GM18526 (cell line): ENCODE results near the gene KCNK7.
A peak's percentile ranks its signal among the peaks of the same experiment; 100 is the strongest.

ENCODE experiments used
- POLR2A ChIP-seq: IDR thresholded peaks from 3 replicates; pipeline ENCODE4 v1.6.1; 2011; ENCODE audit not compliant: insufficient read length; ENCODE audit errors: extremely low read depth

KCNK7 gene

GRCh38 chr11:65607614-65608426 is 12.2 kb upstream of the KCNK7 start:
- no peak for TF ChIP-seq POLR2A

DNA sequence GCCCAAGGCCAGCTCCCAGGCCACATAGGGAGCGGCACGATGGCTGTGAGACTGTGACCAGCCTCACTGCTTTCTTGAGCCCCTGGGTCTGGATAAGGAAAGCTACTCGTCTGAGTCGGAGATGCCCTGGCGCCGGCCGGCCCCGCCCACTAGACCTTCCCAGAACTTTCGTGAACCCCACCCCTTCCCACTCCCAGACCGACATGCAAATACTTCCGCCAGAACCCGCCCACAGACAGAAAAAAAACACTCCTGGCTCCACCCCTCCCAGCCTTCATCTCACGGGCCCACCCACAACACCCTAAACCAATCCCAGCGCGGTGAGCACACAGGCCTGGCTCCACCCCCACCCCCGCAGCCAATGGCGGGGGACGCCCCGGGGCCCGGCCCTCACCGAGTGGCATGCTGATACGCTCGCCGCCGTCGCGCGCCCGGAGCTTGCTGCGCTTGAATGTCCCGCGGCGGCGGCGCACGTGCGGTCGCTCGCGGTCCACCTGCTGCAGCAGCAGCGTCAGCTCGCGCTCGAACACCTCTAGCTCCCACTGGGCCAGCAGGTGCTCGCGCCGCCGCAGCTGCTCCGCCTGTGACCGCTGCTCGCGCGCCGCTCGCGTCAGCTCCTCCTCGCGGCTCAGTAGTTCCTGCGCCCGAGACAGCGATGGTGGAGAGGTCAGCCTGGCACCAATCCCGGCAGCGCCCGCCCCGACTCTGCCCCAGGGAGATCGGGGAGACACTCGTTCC is 11.4 kb upstream of the KCNK7 start:
- TF ChIP-seq POLR2A = no peak

GRCh38 chr11:65604258-65604657 is 8.7 kb upstream of the KCNK7 start:
- TF ChIP-seq POLR2A = no peak

GRCh38 chr11:65599955-65600246 is 4.3 kb upstream of the KCNK7 start:
- no peak for TF ChIP-seq POLR2A

DNA sequence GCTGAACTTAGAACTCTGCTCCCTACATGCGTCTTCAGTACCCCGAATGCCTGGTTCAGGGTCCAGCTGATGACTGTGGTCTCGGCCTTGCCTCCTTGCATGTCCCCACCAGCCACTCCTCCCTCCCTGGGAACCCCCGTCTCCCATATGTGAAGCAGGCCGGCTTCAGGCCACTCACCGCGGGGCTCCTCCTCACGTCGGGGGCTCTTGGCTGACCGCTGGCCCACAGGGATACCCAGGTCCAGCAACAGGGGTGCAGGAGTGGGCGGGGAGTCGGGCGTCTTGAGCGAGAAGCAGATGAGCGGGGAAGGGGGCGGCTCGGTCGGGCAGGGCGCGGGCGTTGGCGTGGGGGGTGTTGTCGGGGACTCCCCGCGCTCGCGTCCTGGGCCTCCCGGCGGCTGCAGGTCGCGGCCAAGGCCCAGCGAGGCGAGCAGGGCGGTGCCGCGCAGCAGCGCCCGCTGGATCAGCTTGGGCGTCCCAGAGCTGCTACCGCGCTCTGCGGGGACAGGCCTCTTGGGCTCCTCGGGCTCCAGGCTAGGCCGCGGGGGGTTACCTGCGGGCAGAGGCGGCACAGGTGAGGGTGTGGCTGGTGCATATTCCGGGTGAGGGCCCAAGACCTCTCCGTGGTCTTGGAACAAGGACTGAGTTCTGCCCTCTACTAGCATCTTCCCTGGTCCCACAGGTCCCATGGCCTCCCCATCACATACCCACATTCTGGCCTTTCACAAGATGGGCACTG is 3.8 kb upstream of the KCNK7 start:
- TF ChIP-seq POLR2A = no peak

- no peak for TF ChIP-seq POLR2A
Observed at GRCh38 chr11:65598258-65598699, 2.7 kb upstream of the KCNK7 start.

DNA sequence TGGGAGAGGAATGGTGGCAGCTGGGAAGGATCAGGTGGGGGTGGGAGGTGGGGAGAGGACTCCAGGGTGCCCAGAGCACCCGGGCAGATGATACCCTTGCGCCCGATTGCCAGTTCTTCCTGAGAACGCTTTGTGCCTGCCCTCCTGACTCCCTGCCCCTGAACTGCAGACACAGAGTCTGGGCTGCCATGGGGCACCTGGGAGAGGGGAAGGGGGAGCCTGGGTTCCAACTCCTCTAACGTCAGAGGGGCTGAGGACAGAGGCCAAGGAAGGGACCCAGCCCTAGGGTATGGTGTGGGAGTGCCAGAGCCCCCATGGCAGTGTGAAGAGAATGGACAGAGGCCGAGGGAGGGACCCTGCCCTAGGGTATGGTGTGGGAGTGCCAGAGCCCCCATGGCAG is 920 bp upstream of the KCNK7 start:
- TF ChIP-seq POLR2A = no peak

- no peak for TF ChIP-seq POLR2A
Observed at GRCh38 chr11:65595131-65595530, 469 bp downstream of the KCNK7 start.

DNA sequence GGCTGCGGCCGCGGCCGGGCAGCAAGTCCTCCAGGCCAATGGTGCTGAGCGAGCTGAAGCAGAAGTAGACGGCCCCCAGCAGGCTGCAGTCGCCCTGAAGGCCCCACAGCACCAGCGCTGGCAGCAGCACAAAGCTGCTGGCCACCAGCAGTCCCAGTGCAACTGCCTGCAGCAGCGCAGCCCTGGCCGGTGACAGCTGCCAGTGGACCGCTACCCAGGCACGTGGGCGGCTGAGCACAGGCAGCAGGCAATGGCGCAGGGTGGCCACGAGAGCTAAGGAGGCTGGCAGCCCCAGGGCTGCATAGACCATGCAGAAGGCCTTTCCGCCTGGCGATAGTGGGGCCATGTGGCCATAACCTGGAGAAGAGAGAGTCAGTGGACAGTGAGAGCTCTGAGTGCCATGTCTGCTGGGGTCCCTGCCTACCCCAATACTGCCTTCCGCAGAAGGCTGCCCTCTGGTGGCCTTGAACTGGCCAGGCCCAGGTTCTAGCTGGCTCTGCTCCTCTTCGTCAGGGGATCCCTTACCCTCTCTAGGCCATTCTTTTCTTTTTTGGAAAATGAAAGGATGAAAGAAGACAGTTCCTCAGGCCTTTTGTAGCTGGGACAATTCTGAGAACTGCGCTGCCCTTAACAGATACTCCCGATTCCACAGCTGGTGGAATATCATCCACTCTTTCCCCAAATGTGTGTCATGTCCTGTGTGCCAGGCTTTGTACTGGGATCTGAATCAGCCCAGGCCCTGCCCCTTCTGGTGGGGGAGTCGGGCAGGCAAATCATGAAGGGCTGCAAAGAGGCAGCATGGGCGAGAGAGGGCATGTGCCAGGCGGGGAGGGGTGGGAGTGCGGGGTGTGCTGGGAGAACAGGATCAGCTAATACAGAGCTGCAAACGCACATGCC is 1.8 kb downstream of the KCNK7 start:
- peak; percentile 9 for TF ChIP-seq POLR2A

DNA sequence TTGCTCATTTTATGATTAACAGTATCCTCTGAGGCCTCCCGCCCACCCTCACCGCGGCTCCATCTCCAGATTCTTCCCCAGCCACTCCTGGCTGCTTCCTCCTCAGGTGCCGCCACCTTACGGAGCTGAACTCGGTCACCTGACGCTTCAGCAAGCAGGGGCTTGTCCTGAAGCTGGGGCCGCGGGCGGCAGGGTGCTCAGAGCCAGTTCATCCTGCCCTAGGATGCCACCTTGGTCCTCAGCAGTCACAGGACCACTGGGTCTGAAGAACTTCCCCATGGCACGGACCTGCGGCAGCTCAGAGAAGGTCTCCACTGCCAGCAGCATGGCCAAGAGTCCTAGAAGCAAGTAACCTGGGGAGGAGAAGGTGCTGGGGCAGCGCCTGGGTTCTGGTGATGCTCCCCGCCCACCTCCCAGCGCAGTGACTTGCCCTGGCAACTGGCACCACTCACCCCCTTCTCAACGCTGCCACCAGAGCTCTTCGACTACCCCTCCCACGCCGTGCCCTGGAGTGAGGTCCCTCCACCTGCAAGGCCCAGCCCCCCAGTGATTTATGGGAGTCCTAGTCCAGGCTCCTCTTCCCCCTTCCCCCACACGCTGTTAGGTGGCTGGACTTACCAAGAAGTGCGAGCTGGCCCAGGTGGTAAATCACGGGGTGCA is 2.6 kb downstream of the KCNK7 start:
- no peak for TF ChIP-seq POLR2A

GRCh38 chr11:65591939-65592857 is 3.4 kb downstream of the KCNK7 start:
- TF ChIP-seq POLR2A = no peak

- TF ChIP-seq POLR2A = no peak
Observed at GRCh38 chr11:65590240-65590738, 5.3 kb downstream of the KCNK7 start.
